Left renal pelvis (tissue), 4 donors: ENCODE data around the gene HS6ST2. TPM values are rescaled to one million over a fixed set of nuclear protein-coding genes. Genes with fewer than 3 reads are reported as not detected.
A peak's percentile ranks its signal among the peaks of the same experiment; 100 is the strongest.
"Not testable (repeated sequence)": the region's sequence is repeated elsewhere in the genome, so short reads cannot be mapped to it uniquely, and the experiment has no call there.

Source experiments
- DNase-seq, 4 donors: peaks; one replicate each; pipeline ENCODE4 v3.0.0-alpha.2; 2013; ENCODE audit warnings: low read depth in 4 of 4, low spot score in 3 of 4
- polyA plus RNA-seq, 4 donors: library from polyadenylated mRNA; unstranded; fragments of 120-200 nt; gene quantifications; one replicate each; pipeline ENCODE4 v1.2.1, GENCODE V29; 2013; ENCODE audit not compliant: insufficient read length in 4 of 4

HS6ST2 gene
- polyA plus RNA-seq: 10 to 100 TPM; 21.6 to 40.2 (median 27.2) TPM

- no peak for DNase-seq
These were observed at the start of gene HS6ST2 for GRCh38 chrX:132958091-132958703. Gene HS6ST2, minus strand, starts transcription at chrX:132958629.

DNA sequence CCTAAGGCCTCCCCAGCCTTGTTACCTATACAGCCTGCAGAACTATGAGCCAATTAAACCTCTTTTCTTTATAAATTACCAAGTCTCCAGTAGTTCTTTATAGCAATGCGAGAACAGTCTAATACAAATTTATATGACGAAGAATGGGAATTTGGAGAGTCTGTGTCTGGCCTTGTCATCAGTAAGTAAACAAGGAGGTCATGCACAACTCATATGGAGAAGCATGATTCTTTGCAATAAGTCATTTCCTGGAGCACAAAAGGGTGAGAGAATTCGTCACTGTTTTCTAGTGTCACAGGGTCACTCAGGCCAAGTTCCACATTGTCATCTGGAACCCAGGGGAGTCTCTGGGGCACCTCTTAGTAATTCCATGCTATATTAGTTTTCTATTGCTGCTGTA lies 49.0 kb upstream of the HS6ST2 start:
- DNase-seq: no peak

DNA sequence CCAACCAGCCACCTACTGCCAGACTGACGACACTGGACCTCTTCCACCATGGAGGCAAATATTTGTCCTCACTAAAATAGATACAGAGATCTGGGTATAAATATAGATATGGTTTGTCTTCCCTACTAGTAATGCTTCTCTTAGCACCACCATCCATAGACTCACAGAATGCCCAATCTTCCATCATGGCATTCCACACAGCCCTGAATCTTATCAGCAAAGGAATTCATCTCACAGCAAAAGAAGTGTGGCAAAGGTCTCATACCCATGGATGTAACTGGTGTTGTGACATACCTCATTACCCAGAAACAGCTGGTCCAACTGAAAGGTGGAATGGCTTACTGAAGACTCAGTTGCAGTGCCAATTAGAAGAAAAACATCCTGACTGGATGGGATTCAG lies 47.2 kb upstream of the HS6ST2 start:
- no peak for DNase-seq

GRCh38 chrX:133005042-133005441 lies 46.6 kb upstream of the HS6ST2 start:
- peak in 1 of 4 donors; percentile 1 for DNase-seq

- DNase-seq: no peak
These were observed 40.8 kb upstream of the HS6ST2 start for GRCh38 chrX:132999209-132999608.

DNA sequence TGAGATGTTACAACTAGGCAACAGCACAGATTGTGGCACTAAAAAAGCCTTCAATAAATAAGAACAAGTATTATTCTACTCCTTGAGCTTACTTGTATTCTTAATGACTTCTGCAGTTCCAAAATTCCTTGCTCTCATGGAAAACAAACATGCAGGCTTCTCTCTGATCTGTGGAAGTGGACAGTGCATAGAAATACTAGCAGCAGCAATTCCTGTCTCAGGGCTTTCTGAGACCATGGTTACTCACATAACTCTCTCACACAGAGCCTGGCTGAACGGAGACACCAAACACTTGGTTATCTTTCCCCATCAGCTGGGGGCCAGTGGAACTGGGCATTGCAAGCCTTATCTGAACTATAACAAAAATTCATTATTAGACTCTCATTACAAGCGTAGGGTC lies 32.4 kb upstream of the HS6ST2 start:
- no peak for DNase-seq

GRCh38 chrX:132986556-132986955 lies 28.1 kb upstream of the HS6ST2 start:
- DNase-seq: no peak

DNA sequence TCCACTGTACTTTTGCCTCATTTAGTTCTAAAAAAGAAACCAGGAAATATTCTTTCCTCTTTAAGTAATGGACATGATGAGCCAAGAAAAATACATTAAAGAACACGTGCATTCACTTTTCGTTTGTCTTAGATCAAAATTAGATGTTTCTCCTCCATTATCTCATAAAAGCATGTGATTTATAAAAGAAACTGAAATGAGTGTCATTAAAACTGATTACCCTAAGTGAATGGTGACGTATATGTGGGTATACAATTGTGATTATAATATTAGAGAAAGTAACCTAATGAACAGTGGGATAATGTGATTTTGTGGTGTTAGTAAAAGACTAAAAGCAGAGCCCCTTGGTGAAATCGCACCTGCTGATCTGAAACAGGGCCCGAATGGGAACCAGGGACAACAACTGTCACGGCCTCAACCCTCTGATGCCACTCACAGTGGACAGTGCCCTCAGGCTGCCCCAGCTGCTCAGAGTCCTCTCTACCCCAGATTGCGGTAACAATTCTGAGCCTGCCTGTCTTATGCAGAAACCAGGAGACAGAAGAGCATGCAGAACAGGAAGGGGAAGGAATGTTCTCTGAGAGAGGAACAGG lies 25.7 kb upstream of the HS6ST2 start:
- no peak for DNase-seq

- DNase-seq: no peak
These were observed 25.1 kb upstream of the HS6ST2 start for GRCh38 chrX:132983496-132983895.

DNA sequence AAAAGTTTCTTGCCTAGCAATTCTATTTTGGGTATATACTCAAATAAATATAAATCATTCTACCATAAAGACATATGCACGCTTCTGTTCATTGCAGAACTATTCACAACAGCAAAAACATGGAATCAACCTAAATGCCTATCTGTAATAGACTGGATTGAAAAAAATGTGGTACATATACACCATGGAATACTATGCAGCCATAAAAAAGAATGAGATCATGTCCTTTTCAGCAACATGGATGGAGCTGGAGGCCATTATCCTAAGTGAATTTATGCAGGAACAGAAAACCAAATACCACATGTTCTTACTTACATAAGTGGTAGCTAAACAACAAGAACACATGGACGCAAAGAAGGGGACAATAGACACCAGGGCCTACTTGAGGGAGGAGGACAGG lies 21.6 kb upstream of the HS6ST2 start:
- DNase-seq: not testable (repeated sequence)

DNA sequence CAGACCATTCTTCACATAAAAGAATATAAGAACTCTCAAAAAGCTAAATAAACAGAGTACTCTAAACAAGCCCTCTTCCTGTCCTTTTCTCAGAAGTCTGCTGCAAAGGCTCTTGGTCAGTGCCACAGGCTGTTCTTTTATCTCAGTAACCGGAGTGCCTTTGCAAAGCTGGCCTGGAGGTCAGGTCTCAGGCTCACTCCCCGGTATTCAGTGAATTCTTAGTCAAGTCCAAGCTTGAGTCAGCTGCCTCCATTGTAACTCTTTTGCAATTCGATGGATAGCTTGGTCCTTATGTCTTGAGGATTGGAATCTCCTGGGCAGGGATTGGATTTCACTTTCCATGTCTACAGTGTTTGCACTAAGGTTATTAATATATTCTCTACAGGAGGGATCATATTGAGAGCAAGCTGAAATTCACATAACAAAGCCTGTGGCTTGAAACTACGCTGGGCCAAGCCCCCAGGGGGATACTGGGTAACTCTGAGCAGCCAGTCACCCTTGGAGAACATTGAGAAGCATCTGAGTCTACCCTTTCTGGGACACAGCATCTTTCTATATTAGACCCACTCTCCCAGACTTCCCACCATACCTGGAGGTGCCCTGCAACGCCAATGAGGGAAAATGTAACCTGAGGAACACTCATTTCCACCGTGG lies 10.0 kb upstream of the HS6ST2 start:
- no peak for DNase-seq

- DNase-seq: no peak
These were observed 8.6 kb upstream of the HS6ST2 start for GRCh38 chrX:132967049-132967448.

GRCh38 chrX:132965461-132965860 lies 7.0 kb upstream of the HS6ST2 start:
- DNase-seq: no peak

GRCh38 chrX:132961511-132961910 lies 3.1 kb upstream of the HS6ST2 start:
- no peak for DNase-seq

GRCh38 chrX:132957211-132958090 lies 978 bp downstream of the HS6ST2 start:
- DNase-seq: no peak

DNA sequence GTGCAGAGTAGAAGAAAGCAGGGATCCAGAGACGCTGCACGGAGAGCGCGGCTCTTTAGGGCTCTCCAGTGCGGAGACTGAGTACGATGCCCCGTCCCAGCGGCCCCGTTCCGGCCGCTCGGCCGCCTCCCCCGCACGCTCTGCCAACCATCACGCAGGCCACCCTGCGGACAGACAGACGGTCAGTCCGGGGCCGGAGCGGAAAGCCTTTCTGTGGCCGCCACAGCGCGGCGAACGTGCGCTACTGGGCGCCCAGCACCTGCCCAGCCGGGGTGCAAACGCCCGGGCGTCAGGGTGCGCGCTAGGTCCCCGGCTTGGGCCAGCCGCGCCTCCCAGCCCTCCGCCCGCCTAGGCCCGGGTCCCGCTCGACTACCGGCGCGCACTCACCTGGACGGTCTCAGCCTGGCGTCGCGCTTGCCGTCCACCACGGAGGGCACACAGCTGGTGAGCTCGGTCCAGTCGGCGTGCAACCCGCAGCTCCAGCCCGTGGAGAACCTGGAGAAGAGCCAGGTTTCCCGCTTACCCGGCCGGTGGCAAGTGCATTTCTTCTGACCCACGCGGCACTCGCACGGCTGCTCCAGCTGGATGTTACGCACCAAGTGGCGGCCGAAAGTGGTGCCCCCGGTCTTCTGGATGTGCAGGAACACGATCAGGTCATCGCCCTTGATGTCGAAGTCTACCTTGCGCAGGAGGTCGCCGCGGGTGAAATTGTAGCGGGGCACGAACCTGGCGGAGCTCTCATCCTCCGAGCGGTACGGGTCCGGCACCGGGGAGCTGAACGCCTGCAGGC lies 1.8 kb downstream of the HS6ST2 start:
- DNase-seq: no peak

- no peak for DNase-seq
These were observed 2.7 kb downstream of the HS6ST2 start for GRCh38 chrX:132955690-132956089.

- no peak for DNase-seq
These were observed 4.1 kb downstream of the HS6ST2 start for GRCh38 chrX:132954323-132954722.

- DNase-seq: no peak
These were observed 5.1 kb downstream of the HS6ST2 start for GRCh38 chrX:132953354-132953753.

- no peak for DNase-seq
These were observed 9.7 kb downstream of the HS6ST2 start for GRCh38 chrX:132948648-132949260.
